ENCODE results near the gene CCDC117.
"Not testable (repeated sequence)": the region's sequence is repeated elsewhere in the genome, so short reads cannot be mapped to it uniquely, and the experiment has no call there.

Gene CCDC117, protein sequence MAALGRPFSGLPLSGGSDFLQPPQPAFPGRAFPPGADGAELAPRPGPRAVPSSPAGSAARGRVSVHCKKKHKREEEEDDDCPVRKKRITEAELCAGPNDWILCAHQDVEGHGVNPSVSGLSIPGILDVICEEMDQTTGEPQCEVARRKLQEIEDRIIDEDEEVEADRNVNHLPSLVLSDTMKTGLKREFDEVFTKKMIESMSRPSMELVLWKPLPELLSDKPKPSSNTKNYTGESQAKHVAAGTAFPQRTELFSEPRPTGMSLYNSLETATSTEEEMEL
- 21.5 to 125 (median 30.3) reads per million in 18 experiments for total RNA-seq

DNA sequence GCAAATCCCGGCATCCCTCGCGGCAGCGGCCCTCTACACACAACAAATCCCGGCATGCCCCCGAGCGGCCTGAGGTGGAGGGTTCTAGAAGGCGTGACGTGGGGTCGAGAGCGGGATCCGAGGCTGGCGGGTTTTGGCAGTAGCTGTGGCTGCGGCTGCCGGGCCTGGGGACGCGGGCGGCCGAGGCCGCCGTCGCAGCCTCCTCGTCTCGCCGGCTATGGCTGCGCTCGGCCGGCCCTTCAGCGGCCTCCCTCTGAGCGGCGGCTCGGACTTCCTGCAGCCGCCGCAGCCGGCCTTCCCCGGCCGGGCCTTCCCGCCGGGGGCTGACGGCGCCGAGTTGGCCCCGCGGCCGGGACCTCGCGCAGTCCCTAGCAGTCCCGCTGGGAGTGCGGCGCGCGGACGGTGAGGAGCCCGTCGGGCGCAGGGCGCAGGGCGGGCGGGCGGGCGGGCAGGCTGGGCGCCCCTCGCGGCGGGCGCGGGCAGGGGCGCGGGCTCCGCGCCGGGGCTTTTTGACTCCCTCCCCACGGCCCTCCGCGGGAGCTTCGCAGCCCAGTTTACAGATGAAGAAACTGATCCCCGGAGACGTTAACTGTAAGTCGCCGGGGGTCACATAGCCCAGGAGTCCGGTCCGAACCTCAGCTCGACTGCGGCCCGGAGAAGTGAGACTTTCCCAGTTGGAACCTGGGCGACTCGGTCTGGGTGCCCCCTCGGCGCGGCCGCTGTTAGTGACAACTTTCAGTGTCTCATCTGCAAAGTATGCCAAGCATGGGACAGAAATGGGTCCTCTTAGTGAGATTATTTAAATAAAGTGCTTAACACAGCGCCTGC lies at the start of gene CCDC117:
Gene CCDC117, plus strand, starts transcription at position 63 of the 828 bp plus-strand sequence. Its CDS starts 155 bp downstream, at position 218.
- peak; percentile 92 to 95 for DNase-seq

DNA sequence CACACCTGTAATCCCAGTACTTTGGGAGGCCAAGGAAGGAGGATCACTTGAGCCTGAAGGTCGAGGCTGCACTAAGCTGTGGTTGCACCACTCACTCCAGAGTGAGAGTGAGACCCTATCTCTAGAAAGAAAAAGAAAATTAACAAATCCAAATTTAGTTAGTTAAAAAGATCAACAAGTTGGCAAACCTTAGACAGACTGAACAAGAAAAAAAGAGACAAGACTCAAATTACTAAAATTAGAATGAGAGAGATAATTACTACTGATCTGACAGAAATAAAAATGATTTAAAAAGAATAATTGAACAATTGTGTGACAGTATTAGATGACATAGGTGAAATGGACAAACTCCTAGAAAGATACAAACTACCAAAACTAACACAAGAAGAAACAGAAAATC lies 44.5 kb upstream of the CCDC117 start:
- DNase-seq, result no peak

DNA sequence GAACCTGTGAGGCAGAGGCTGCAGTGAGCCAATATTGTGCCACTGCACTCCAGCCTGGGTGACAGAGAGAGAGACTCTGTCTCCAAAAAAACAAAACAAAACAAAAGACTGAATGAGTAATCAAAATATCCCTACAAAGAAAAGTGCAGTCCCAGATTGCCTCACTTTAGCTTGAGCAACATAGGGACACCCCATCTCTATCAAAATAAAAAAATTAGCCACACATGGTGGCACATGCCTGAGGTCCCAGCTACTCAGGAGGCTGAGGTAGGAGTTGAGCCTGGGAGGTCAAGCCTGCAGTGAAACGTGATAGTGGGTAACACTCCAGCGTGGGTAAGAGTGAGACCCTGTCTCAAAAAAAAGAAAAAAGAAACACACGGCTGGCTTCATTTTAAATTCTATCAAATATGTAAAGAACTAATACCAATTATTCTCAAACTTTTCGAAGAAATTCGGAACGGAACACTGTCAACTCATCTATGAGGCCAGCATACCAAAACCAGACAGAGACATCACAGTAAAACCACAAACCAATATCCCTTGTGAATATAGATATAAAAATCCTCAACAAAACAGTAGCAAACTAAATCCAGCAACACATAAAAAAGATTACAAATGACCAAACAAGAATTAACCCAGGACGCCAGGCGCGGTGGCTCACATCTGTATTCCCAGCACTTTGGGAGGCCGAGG lies 43.7 kb upstream of the CCDC117 start:
- DNase-seq, result no peak

DNA sequence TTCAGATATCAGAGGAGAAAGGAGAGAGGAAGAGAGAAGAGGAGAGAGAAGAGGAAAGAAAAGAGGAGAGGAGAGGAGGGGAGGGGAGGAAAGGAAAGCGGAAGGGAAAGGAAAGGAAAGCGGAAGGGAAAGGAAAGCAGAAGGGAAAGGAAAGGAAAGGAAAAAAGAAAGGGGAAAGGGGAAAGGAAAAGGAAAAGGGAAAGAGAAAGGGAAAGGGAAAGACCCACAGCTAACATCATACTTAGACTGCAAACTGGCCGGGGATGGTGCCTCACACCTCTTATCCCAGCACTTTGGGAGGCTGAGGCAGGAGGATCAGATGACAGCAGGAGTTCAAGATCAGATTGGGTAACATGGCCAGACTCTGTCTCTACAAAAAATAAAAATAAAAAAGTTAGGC lies 42.3 kb upstream of the CCDC117 start:
- no peak for DNase-seq

DNA sequence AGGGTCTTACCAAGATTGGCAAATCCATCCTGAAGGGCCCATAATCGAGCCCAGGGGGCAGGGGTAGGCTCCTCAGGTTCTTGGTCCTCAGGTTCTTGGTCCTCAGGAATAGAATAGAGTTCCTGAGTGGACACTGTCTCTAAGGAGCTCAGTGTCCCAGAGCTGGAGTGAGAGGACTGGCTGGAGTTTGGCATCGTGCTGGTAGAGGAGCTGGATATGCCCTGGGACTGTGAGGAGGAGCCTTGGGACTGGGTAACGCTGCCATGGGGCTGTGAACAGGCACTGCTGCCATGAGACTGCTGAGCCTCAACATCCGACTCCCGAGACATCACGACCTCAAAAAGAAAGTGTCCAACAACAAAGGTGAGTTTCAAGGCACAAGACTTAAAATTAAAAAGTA lies 38.1 kb upstream of the CCDC117 start:
- no peak for DNase-seq

DNA sequence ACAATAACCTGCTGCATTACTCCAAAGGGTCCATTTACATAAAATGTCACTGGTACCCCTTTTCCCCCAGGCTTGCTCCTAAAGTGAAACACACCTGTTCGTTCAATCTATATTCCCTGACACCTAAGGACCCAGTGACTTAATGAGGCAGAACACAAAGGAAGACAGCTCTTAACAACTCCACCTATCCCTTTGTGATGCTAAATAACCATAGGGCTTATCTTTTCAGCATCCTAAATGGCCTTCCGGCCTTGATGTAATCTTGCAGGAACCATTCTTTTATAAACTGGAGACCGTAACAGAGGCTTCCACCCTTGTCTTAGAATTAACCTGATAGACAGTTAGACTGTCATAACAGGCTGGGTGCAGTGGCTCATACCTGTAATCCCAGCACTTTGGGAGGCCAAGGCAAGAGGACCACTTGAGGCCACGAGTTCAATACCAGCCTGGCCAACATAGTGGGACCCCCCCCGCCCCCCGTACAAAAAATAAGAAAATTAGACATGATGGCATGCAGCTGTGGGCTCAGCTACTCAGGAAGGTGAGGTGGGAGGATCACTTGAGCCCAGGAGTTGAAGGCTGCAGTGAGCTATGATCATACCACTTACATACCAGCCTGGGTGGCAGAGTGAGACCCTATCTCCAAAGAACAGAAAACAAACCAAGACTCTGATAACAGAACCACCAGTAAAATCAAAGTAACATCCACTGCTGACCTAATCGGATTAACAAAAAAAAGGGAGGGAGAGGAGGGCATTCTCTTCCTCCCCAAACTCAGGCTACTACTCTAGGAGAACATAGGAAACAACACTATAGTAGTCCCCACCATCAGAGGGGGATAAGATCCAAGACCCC lies 36.0 kb upstream of the CCDC117 start:
- no peak for DNase-seq

DNA sequence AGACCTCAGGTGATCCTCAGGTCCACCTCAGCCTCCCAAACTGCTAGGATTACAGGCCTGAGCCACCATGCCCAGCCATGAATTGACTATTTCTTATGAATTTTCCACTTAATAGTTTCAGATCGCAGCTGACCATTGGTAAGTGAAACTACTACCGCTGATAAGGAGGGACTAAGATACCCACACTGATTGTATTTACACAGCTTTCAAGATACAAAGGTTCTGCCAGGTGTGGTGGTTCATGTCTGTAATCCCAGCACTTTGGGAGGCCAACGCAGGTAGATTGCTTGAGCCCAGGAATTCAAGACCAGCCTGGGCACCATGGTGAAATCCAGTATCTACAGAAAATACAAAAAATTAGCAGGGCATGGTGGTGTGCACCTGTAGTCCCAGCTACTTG lies 34.8 kb upstream of the CCDC117 start:
- no peak for DNase-seq

DNA sequence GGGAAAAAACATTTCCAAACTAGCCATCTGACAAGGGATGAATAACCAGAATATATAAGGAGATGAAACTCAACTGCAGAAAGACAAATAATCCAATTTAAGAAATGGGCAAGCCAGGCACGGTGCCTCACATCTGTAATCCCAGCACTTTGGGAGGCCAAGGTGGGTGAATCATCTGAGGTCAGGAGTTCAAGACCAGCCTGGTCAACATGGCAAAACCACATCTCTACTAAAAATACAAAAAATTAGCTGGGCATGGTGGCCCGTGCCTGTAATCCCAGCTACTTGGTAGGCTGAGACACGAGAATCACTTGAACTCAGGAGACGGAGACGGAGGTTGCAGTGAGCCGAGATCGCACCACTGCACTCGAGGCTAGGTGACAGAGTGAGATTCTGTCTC lies 33.6 kb upstream of the CCDC117 start:
- DNase-seq, result not testable (repeated sequence)

DNA sequence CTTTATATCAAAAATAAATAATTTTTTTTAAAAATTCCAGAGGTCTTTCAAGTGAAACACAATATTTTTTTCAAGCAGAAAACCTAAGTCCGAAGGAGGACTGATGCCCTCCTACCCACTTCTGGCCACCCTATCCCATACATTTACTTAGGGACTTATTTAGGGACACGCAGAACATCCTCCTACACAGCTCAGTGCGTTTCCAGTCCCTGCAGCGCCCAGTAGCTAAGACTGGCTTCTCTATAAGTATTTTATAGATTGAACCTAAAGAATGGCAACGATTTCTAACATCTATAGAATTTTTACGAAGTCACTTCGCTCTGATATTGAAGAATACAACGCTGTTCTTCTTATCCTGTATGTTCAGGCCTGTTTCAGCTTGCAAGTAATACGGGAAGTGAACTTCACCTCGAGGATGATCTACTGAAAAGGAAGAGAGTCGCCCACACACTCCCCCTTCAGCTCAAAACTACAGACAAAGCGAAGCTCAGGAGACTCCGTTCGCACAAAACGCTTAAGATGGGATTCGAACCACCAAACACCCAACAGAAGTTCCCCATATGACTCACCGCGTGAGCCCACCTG lies 31.2 kb upstream of the CCDC117 start:
- DNase-seq, result no peak

DNA sequence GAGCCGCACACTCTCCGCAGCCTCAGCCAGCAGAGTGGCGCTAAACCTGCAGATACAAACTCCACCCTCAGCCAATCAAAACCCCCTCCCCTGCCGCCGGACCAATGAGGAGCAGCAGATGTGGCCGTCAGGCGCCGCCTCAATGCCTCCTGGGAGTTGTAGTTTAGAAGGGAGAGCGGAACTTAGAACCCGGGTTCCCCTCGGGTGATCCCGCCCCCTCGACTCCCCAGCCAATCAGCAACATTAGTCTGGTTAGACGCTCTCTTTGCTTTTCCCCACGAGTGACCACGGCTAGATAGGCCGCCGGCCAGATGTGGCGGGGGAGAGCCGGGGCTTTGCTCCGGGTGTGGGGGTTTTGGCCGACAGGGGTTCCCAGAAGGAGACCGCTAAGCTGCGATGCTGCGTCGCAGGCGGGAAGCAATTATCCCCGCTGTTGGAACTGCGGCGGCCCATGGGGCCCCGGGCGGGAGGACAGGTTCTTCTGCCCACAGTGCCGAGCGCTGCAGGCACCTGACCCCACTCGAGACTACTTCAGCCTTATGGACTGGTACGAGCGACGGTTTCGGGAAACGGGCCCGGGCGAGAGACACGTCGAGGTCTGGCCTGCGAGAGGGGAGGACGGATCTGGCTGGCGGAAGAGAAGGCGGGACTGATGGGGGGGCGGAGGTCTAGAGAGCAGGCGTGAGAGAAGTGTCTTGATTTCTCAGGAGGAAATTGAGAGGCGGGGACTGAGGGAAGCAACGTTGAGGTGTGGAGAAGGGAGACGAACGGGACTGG lies 30.5 kb upstream of the CCDC117 start, which contains the start of the genes CHEK2 and HSCB:
Gene CHEK2, minus strand, starts transcription at position 36 of the 777 bp plus-strand sequence. CDS start 7,099 bp downstream, outside the sequence.
Gene HSCB, plus strand, starts transcription at position 255 of the 777 bp plus-strand sequence. Its CDS starts 57 bp downstream, at position 312.
- peak; percentile 99 for DNase-seq

DNA sequence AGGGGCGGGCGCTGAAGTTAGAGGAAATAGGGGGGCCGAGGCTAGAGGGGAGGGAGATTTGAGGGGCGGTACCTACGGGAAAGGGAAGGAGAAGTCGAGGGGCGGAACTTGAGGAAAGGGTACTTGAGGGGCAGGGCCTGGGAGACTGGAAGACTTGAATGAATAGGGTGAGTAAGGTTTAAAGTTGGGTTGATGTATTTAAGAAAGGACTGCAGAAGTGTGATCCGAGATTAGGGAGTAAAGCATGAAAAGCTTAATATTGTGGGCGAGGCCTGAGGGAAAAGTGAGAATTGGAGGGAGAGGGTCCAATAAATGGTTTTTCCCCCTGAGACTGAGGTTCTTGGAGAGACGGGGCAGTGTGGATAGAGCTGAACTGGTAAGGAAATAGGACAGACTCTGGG lies 29.9 kb upstream of the CCDC117 start:
- no peak for DNase-seq

DNA sequence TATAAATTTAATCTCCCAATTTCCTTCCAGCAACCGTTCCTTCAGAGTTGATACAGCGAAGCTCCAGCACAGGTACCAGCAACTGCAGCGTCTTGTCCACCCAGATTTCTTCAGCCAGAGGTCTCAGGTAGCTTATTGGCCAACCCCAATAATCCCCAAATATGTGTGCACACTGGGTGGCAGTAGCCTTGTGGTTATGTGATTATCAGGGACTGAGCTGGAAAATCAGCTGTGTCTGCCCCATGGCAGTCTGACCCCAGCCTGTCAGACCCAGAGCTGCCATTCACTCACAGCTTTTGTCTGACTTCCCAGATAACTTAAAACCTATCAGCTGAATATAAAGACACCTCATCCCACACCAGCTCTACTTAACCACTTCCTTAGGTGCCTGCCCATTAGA lies 28.6 kb upstream of the CCDC117 start:
- DNase-seq, result no peak

DNA sequence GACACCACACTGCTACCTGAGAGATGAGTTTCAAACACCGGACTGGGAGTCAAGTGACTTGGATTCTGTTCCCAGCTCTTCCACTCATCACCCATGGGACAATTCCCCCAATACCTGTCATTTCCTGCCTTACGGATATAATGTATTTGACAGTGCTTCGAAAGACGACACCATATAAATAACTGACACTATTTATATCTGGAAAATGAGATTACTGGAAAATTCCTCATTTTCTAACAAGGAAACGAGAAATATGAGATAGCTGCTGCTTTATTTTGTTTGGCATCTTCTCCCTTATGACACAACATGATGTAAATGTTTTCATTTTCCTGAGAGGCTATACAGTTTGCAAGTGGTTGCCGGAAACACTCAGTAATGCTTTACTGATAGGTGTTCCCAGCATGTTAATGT lies 22.0 kb upstream of the CCDC117 start:
- DNase-seq, result no peak

DNA sequence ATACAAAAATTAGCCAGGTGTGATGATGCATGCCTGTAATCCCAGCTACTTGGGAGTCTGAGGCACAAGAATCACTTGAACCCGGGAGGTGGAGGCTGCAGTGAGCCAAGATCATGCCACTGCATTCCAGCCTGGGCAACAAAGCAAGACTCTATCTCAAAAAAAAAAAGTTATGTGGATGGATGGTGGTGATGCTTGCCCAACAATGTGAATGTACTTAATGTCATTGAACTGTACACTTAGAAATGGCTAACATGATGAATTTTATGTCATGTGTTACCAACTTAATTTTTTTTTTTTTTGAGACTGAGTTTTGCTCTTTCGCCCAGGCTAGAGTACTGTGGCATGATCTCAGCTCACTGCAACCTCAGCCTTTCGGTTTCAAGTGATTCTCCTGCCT lies 18.0 kb upstream of the CCDC117 start:
- not testable (repeated sequence) for DNase-seq

DNA sequence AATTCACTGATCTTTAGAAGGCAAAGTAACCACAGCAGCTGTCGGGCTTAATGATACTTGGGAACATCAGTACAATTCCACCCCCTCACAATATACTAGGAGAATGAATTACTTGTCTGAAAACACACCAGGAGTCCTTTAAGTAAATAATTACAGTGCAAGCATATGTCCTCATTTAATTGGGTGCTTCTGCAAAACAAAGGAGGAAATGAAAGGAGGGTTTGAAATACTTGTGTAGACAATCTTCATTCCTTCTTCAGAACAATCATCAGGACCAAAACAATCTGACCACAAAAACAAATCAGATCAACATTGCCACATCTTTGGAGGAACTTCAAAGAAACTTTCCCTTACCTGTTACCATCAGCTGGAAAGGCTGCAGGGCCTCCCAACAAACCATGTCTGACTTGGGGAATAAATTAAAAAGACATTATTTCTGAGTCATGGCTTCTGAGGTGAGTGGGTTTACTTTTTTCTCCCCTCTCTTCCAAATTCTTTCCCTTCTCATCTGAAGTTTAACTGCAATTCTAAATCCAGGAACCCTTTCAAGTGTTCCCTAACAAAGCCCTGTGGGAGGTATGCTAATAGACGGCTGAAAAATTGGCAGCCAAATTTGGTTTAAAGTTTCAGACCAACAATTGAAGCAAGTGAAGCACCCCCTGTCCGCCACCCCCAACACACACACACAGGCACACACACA lies 12.5 kb upstream of the CCDC117 start:
- peak; percentile 7 to 42 for DNase-seq

DNA sequence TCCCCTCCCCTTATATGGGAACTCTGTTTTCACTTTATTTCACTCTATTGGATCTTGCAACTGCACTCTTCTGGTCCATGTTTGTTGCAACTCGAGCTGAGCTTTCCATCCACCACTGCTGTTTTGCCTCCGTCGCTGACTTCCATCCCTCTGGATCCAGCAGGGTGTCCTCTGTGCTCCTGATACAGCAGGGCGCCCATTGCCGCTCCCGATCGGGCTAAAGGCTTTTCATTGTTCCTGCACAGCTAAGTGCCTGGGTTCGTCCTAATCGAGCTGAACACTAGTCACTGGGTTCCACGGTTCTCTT lies 11.1 kb upstream of the CCDC117 start:
- DNase-seq, result no peak

DNA sequence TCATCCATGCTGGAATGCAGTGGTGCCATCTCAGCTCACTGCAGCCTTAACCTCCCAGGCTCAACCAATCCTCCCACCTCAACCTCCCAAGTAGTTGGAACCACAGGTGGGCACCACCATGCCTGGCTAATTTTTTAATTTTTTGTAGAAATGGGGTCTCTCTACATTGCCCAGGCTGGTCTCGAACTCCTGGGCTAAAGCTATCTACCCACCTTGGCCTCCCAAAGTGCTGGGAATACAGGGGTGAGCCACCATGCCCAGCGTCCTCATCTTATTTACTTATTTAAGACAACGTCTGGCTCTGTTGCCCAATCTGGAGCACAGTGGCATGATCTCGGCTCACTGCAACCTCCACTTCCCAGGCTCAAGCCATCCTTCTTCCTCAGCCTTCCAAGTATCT lies 10.5 kb upstream of the CCDC117 start:
- DNase-seq, result not testable (repeated sequence)

DNA sequence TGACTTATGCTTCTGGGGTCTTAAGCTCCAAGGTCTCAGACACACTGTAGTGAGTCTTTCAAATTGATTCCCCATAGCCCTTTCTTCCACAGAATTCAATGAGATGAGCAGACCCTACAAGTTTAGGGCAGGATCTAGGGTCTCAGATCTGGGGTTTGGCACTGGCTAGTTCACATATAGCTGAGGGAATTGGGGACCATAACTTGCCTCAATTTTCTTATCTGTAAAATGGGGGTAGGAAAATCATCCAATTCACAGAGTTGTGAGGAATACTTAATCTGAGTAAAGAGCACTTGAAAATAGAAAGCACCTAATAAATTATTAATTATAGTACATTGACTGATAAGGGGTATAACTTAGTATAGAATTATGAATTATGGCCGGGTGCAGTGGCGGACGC lies 5.9 kb upstream of the CCDC117 start:
- DNase-seq, result no peak

DNA sequence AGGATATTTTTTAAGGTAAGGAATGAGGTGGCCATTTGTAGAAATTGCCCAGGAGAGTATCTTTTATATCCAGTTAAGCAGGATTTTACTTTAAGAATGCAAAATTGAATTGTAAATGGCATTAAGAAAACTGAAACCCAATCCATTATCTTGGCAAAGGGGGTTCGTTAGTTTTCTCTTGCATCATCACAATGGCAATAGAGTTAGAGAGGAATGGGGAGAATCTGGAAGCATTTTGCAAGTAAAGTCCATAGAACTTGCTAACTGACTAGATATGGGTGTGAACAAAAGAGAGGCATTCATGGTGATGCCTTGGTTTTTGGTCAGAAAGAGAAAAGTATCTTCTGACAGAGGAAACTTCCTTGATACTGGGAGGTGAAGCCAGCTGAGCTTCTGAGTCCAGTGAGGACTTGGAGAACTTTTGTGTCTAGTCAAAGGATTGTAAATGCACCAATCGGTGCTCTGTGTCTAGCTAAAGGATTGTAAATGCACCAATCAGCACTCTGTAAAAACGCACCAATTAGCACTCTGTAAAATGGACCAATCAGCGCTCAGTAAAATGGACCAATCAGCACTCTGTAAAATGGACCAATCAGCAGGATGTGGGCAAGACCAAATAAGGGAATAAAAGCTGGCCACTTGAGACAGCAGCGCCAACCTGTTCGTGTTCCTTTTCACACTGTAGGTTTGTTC lies 3.6 kb upstream of the CCDC117 start:
- no peak for DNase-seq
